GM12878 (cell line): Measurements from ENCODE around the gene RNASE13. TPM values are rescaled to one million over a fixed set of nuclear protein-coding genes. Genes with fewer than 3 reads are reported as not detected.

Experiments used
- ATAC-seq: fragments of 200-7000 bp; cut with Tn5 transposase; 3 replicates; pipeline ENCODE4 v1.9.1; 2020; ENCODE audit warnings: mild to moderate bottlenecking, moderate library complexity
- BruUV-seq: library from RNA; stranded (reverse); fragments of 400-500 nt; replicated peaks from 2 replicates; lab custom pipeline; 2021; lab: Mats Ljungman, UMichigan
- CTCF ChIA-PET: fragments of 300-600 bp; sonication (Branson Sonifier 250); formaldehyde crosslinking; extraction: SDS; loops from one replicate; lab custom pipeline; 2021; ENCODE audit warnings: inconsistent platforms; lab: Yijun Ruan, JAX
- POLR2A ChIA-PET: fragments of 350-600 bp; formaldehyde crosslinking; extraction: SDS; loops from one replicate; lab custom pipeline; 2021; ENCODE audit warnings: inconsistent platforms; lab: Charles Lee
- RAD21 ChIA-PET: fragments of 300-600 bp; sonication (Branson Sonifier 250); formaldehyde crosslinking; loops from one replicate; lab custom pipeline; 2023; ENCODE audit warnings: antibody characterized with exemption; ENCODE audit not compliant: unreplicated experiment; lab: Charles Lee
- SMC1A ChIA-PET: fragments of 300-600 bp; sonication (Branson Sonifier 250); formaldehyde crosslinking; loops from one replicate; lab custom pipeline; 2023; ENCODE audit not compliant: unreplicated experiment, uncharacterized antibody; lab: Charles Lee
- DNase-seq: peaks from one replicate; pipeline ENCODE4 v3.0.0-alpha.2; 2011; ENCODE audit warnings: low read depth, low spot score
- FAIRE-seq: peaks from 3 replicates; lab custom pipeline; 2011; peaks lifted over from hg19 to GRCh38; lab: Jason Lieb, UNC
- H2AFZ ChIP-seq: 2 replicates; pipeline ENCODE4 v1.6.0; 2011; ENCODE audit warnings: low read depth, low read length, control low read depth; ENCODE audit not compliant: control insufficient read depth
- H3K27ac ChIP-seq: 2 replicates; pipeline ENCODE4 v1.5.1; 2011; ENCODE audit warnings: control low read depth; ENCODE audit not compliant: control insufficient read depth, insufficient read depth
- H3K27me3 ChIP-seq, 2 experiments: replicated peaks in 1 of 2; 2 replicates each; pipeline versions ENCODE4 v1.6.0 to v1.6.1; 2011; ENCODE audit warnings: low read length in 1 of 2; ENCODE audit not compliant: control insufficient read depth in 2 of 2, insufficient read depth in 2 of 2
- H3K36me3 ChIP-seq, 2 experiments: 2 replicates each; pipeline ENCODE4 v1.5.1; 2011; ENCODE audit warnings: low read length in 1 of 2; ENCODE audit not compliant: control insufficient read depth in 2 of 2, insufficient read depth in 2 of 2
- H3K4me1 ChIP-seq: 2 replicates; pipeline ENCODE4 v1.6.1; 2011; ENCODE audit warnings: mild to moderate bottlenecking, low read length, moderate library complexity, mixed read lengths; ENCODE audit not compliant: control insufficient read depth, insufficient read depth
- H3K4me2 ChIP-seq: 2 replicates; pipeline ENCODE4 v1.6.0; 2011; ENCODE audit warnings: control low read depth; ENCODE audit not compliant: control insufficient read depth, insufficient read depth
- H3K4me3 ChIP-seq: fragments of 200-600 bp; sonication (generic); 2 replicates; pipeline ENCODE4 v1.5.1; 2016
- H3K79me2 ChIP-seq: 2 replicates; pipeline ENCODE4 v1.6.0; 2011; ENCODE audit warnings: low read length; ENCODE audit not compliant: control insufficient read depth, insufficient read depth
- H3K9ac ChIP-seq: 2 replicates; pipeline ENCODE4 v1.8.0; 2011; ENCODE audit warnings: low read length, control low read depth, mixed read lengths; ENCODE audit not compliant: control insufficient read depth, insufficient read depth
- H3K9me3 ChIP-seq: replicated peaks from 3 replicates; pipeline ENCODE4 v1.5.1; 2011; ENCODE audit warnings: mild to moderate bottlenecking, low read length; ENCODE audit not compliant: control insufficient read depth, insufficient read depth
- H4K20me1 ChIP-seq: 2 replicates; pipeline ENCODE4 v1.6.0; 2011; ENCODE audit not compliant: control insufficient read depth, insufficient read depth
- ATF7 ChIP-seq: fragments of 450-650 bp; IDR thresholded peaks from 2 replicates; pipeline ENCODE4 v1.6.1; 2016; ENCODE audit warnings: low read depth, mild to moderate bottlenecking
- DPF2 ChIP-seq: fragments of 450-650 bp; IDR thresholded peaks from 2 replicates; pipeline ENCODE4 v1.6.1; 2017; ENCODE audit warnings: mild to moderate bottlenecking
- EGR1 ChIP-seq, 2 experiments: IDR thresholded peaks; 1 replicate in 1 of 2; 2 replicates in 1 of 2; pipeline ENCODE4 v1.6.1; 2011 to 2012; ENCODE audit warnings: low read depth in 2 of 2, low read length in 2 of 2, borderline replicate concordance in 1 of 2, mild to moderate bottlenecking in 1 of 2, moderate library complexity in 1 of 2
- IKZF2 ChIP-seq, 2 experiments: fragments of 450-650 bp; IDR thresholded peaks; 2 replicates each; pipeline ENCODE4 v1.6.1; 2017; ENCODE audit warnings: mild to moderate bottlenecking in 2 of 2, moderate library complexity in 2 of 2
- IRF4 ChIP-seq: IDR thresholded peaks from 2 replicates; pipeline ENCODE4 v1.6.1; 2011; ENCODE audit warnings: low read depth, low read length
- LARP7 ChIP-seq: fragments of 450-650 bp; IDR thresholded peaks from 2 replicates; pipeline ENCODE4 v1.6.1; 2017; ENCODE audit warnings: mild to moderate bottlenecking
- MEF2B ChIP-seq: fragments of 450-650 bp; IDR thresholded peaks from 2 replicates; pipeline ENCODE4 v1.6.1; 2018; ENCODE audit warnings: mild to moderate bottlenecking, moderate library complexity; ENCODE audit not compliant: partially characterized antibody, poor library complexity, severe bottlenecking
- MXI1 ChIP-seq: fragments of 150-350 bp; IDR thresholded peaks from 2 replicates; pipeline ENCODE4 v1.6.1; 2011; ENCODE audit warnings: low read depth, mild to moderate bottlenecking, inconsistent platforms, low read length, improper control_type of control experiment
- NFIC ChIP-seq: IDR thresholded peaks from 2 replicates; pipeline ENCODE4 v1.6.1; 2012; ENCODE audit warnings: low read depth, mild to moderate bottlenecking, inconsistent platforms, low read length, moderate library complexity
- NRF1 ChIP-seq: conservative IDR thresholded peaks from 2 replicates; pipeline ENCODE4 v1.6.1; 2011; ENCODE audit warnings: mild to moderate bottlenecking, low read depth, low read length, improper control_type of control experiment
- PAX5 ChIP-seq: IDR thresholded peaks from 2 replicates; pipeline ENCODE4 v1.6.1; 2011; ENCODE audit warnings: low read depth, low read length, borderline replicate concordance
- POLR2AphosphoS5 ChIP-seq: IDR thresholded peaks from 2 replicates; pipeline ENCODE4 v1.6.1; 2011; ENCODE audit warnings: mild to moderate bottlenecking, low read length, inconsistent platforms
- POU2F2 ChIP-seq: IDR thresholded peaks from 3 replicates; pipeline ENCODE4 v1.6.1; 2011; ENCODE audit warnings: low read depth, mild to moderate bottlenecking, low read length, borderline replicate concordance
- RUNX3 ChIP-seq: IDR thresholded peaks from 2 replicates; pipeline ENCODE4 v1.6.1; 2012; ENCODE audit warnings: low read length, inconsistent platforms
- STAT3 ChIP-seq: IDR thresholded peaks from 2 replicates; pipeline ENCODE4 v1.6.1; 2011; ENCODE audit warnings: low read depth, low read length, improper control_type of control experiment
- TARDBP ChIP-seq: IDR thresholded peaks from 2 replicates; pipeline ENCODE4 v1.6.1; 2016; ENCODE audit warnings: borderline replicate concordance
- ZNF274 ChIP-seq: IDR thresholded peaks from one replicate; pipeline ENCODE4 v1.8.0; 2011; ENCODE audit not compliant: insufficient read length, insufficient read depth
- WGBS: methylation state at CpG from one replicate; pipeline ENCODE4 v1.1.6; 2016; ENCODE audit warnings: low lambda C conversion rate; ENCODE audit not compliant: insufficient replicate concordance, insufficient coverage; ENCODE audit errors: missing lambda C conversion rate; 5-methylcytosine and 5-hydroxymethylcytosine counted together
- in situ Hi-C: fragments of 300-500 bp; cut with MboI; formaldehyde crosslinking; loops from 9 replicates; pipeline ENCODE4 v1.14.3; 2018; ENCODE audit warnings: mixed read lengths
- intact Hi-C: fragments of 100-400 bp; cut with micrococcal nuclease; formaldehyde crosslinking; loops from one replicate; pipeline ENCODE4 v1.14.2; 2022; ENCODE audit not compliant: unreplicated experiment
- polyA plus RNA-seq, 11 experiments: library from polyadenylated mRNA; depleted of rRNA in 4 of 11; unstranded in 6 of 11; stranded (reverse) in 5 of 11; fragments of >200 nt; fragmentation: Nextera tagmentation in 4 of 11; fragmentation: Illumina TruSeq in 1 of 11; extraction: Ambion mirVana in 4 of 11; extraction: Trizol in 1 of 11; gene quantifications; 1 replicate in 1 of 11; 2 replicates in 10 of 11; pipeline versions ENCODE4 v1.2.1 to v1.2.3, GENCODE V29; 2011 to 2016; ENCODE audit warnings: inconsistent platforms in 2 of 11, missing spikeins in 2 of 11, low read depth in 1 of 11
- total RNA-seq, 4 experiments: library from RNA; depleted of rRNA in 3 of 4; stranded (reverse); fragments of >200 nt in 3 of 4; fragmentation: Illumina TruSeq in 1 of 4; extraction: Trizol in 1 of 4; gene quantifications; 2 replicates each; pipeline versions ENCODE4 v1.2.1 to v1.2.3, GENCODE V29; 2013 to 2021
- TF ChIP-seq, protein P1 (sequence below): fragments of 450-650 bp; IDR thresholded peaks from 2 replicates; pipeline ENCODE4 v1.6.1; 2018; ENCODE audit warnings: mild to moderate bottlenecking, low read depth, moderate library complexity; ENCODE audit not compliant: partially characterized antibody
- TF ChIP-seq, protein P2 (sequence below): IDR thresholded peaks from 2 replicates; pipeline ENCODE4 v1.6.1; 2012; ENCODE audit warnings: low read depth, low read length, improper control_type of control experiment
- TF ChIP-seq, protein P3 (sequence below): IDR thresholded peaks from 2 replicates; pipeline ENCODE4 v1.6.1; 2012; ENCODE audit warnings: low read depth, low read length, improper control_type of control experiment

The RNASE13 gene
- total and polyA plus RNA-seq, 10 of the 15 experiments (the other 5 are each of a cell fraction or from before 2014, with no cell fraction given), result not detected

DNA sequence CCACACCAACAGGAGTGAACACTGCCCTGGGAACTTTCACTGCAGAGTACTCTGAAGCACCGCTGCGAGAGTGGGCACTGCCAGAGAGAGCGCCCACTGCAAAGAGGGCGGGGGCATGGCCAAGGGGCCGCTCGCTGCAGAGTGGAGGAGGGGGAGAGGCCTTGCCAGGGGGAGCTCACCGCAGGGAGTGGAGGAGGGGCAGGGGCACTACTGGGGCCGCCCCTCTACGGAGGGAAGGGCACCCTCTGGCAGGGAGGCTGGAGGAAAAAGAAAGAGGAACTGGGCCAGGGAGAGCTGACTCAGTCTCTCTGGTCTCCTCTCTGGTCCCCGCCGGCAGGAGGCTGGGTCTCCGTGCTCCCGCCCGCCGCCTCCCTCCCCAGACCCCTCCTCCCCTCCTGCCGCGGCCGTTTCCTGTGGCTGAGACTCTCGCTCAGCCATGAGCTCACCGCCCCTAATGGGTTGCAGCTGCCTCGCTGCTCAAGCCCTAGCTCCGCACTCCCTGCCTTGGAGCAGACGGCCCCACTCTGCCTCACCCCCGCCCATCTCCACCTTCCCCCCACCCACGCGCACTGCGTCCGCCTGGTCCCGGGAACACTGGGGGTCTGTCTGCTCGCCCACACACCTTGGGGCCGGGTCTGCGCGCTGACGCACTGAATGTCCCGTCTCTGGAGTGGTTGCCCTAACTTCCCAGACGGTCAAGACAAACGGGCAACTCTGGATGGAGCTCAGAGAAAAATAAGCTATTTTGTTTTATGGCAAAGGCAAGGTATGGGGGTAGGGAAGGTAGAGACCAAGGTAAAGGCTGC, 36.8 kb upstream of the RNASE13 start:
- POLR2A ChIA-PET, result interaction anchor here (0.6 to 2.6 kb wide), 4 partner anchors 33 to 1721 kb away, joined by 3 to 21 read pairs (median 5); no protein-coding TSS in a partner anchor
- H3K4me2 ChIP-seq, result peak overlapping the region; percentile 67
- SMC1A ChIA-PET, result interaction anchor here (0.6 to 3.1 kb wide), 8 partner anchors 8 to 427 kb away, joined by 3 to 30 read pairs (median 6); no protein-coding TSS in a partner anchor
- no peaks in the 10 kb centered on the region for H4K20me1 ChIP-seq
- H3K4me1 ChIP-seq, result peaks cover 29% of the 10 kb centered on the region
- H3K4me3 ChIP-seq, result peak overlapping the region; percentile 67
- intact Hi-C loops (loop anchor here (1.0 kb wide), 1 partner anchor 33 kb away; no protein-coding TSS in a partner anchor), in situ Hi-C loops (no loop called here)
- no peaks in the 10 kb centered on the region for H3K79me2 ChIP-seq
- FAIRE-seq, result peak; percentile 52
- peak; percentile 51 for DNase-seq
- no peak overlapping the region; the same call in 1 of the 2 replicates for H3K9ac ChIP-seq
- peak; percentile 82 for ATAC-seq
- peaks cover 9 to 20% of the 10 kb centered on the region in 2 experiments for H3K27me3 ChIP-seq
- peak overlapping the region; percentile 18; the same call in 1 of the 2 replicates for H2AFZ ChIP-seq
- BruUV-seq, result no TSS peak
- H3K27ac ChIP-seq, result no peak overlapping the region
- no peaks in the 10 kb centered on the region for H3K9me3 ChIP-seq
- RAD21 ChIA-PET, result interaction anchor here (0.6 to 3.0 kb wide), 13 partner anchors 18 to 1202 kb away, joined by 3 to 42 read pairs (median 7); no protein-coding TSS in a partner anchor
- 2% methylated on average over 27 of the region's 37 CpGs for WGBS
- CTCF ChIA-PET, result interaction anchor here (0.7 to 5.6 kb wide), 12 partner anchors 8 to 100 kb away, joined by 3 to 100 read pairs (median 8); partner anchors contain the start of gene TMEM253
- H3K36me3 ChIP-seq, result no peaks in the 10 kb centered on the region
- no peak for TF ChIP-seq NFIC
- no peak for TF ChIP-seq POU2F2
- TF ChIP-seq PAX5, result peak; percentile 11; the same call in 1 of the 2 replicates
- no peak for TF ChIP-seq TARDBP
- TF ChIP-seq, protein P1, sequence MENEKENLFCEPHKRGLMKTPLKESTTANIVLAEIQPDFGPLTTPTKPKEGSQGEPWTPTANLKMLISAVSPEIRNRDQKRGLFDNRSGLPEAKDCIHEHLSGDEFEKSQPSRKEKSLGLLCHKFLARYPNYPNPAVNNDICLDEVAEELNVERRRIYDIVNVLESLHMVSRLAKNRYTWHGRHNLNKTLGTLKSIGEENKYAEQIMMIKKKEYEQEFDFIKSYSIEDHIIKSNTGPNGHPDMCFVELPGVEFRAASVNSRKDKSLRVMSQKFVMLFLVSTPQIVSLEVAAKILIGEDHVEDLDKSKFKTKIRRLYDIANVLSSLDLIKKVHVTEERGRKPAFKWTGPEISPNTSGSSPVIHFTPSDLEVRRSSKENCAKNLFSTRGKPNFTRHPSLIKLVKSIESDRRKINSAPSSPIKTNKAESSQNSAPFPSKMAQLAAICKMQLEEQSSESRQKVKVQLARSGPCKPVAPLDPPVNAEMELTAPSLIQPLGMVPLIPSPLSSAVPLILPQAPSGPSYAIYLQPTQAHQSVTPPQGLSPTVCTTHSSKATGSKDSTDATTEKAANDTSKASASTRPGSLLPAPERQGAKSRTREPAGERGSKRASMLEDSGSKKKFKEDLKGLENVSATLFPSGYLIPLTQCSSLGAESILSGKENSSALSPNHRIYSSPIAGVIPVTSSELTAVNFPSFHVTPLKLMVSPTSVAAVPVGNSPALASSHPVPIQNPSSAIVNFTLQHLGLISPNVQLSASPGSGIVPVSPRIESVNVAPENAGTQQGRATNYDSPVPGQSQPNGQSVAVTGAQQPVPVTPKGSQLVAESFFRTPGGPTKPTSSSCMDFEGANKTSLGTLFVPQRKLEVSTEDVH, result no peak
- no peak for TF ChIP-seq IRF4
- TF ChIP-seq ATF7, result peak; percentile 44; the same call in 1 of the 2 replicates
- no peak for TF ChIP-seq MXI1
- TF ChIP-seq NRF1, result no peak
- peak; percentile 39 to 40; a peak in 3 of 4 replicates for TF ChIP-seq IKZF2 (IDR thresholded peaks at IDR 0.05)
- TF ChIP-seq STAT3, result no peak
- TF ChIP-seq LARP7, result no peak
- 0 out of 3 replicates have a peak, but pooled peaks of 1 of the 2 experiments have one; percentile 44 for TF ChIP-seq EGR1 (IDR thresholded peaks at IDR 0.05; ENCODE audit: borderline replicate concordance in 1 of 2, low read depth in 2 of 2, low read length in 2 of 2)
- TF ChIP-seq DPF2, result peak; percentile 51; the same call in 1 of the 2 replicates
- no peak for TF ChIP-seq POLR2AphosphoS5
- TF ChIP-seq, protein P2, sequence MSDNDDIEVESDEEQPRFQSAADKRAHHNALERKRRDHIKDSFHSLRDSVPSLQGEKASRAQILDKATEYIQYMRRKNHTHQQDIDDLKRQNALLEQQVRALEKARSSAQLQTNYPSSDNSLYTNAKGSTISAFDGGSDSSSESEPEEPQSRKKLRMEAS, result no peak
- TF ChIP-seq ZNF274, result no peak
- peak; percentile 22; the same call in 1 of the 2 replicates for TF ChIP-seq RUNX3
- peak; percentile 36 for TF ChIP-seq MEF2B
- TF ChIP-seq, protein P3, sequence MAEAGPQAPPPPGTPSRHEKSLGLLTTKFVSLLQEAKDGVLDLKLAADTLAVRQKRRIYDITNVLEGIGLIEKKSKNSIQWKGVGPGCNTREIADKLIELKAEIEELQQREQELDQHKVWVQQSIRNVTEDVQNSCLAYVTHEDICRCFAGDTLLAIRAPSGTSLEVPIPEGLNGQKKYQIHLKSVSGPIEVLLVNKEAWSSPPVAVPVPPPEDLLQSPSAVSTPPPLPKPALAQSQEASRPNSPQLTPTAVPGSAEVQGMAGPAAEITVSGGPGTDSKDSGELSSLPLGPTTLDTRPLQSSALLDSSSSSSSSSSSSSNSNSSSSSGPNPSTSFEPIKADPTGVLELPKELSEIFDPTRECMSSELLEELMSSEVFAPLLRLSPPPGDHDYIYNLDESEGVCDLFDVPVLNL, result no peak
